ENCODE measurements around the gene PBX4. TPM values are rescaled to one million over a fixed set of nuclear protein-coding genes. Genes with fewer than 3 reads are reported as not detected.

Gene PBX4
- total RNA-seq, 1 experiment from 2014 or later = 11.6 TPM

- RAD21 ChIA-PET (ENCODE audit: low non-redundant PET in 1 of 2, low total read pairs in 2 of 2, uncharacterized antibody in 2 of 2, unreplicated experiment in 2 of 2) = no interaction called here
- Histone ChIP-seq H3K4me3 (replicated peaks in 1 of 2; ENCODE audit: low read depth in 1 of 2, low read length in 2 of 2) (no peak overlapping the region), H3K9ac (ENCODE audit: low read length) (no peak overlapping the region), H3K36me3 (ENCODE audit: control insufficient read depth in 1 of 2, insufficient read depth in 2 of 2, low read length in 2 of 2) (peaks cover 5 to 12% of the 10 kb centered on the region in 2 experiments; a peak in 3 of 4 replicates), H3K27me3 (ENCODE audit: insufficient read depth, low read length) (no peaks in the 10 kb centered on the region), H4K20me1 (ENCODE audit: insufficient read depth) (no peaks in the 10 kb centered on the region), H2AFZ (ENCODE audit: low read depth, low read length, poor library complexity, severe bottlenecking) (no peak overlapping the region), H3K4me2 (ENCODE audit: low read length) (no peak overlapping the region), H3K9me3 (ENCODE audit: control insufficient read depth in 1 of 2, insufficient read depth in 1 of 2, low read depth in 1 of 2, low read length in 2 of 2) (no peaks in the 10 kb centered on the region), H3K4me1 (ENCODE audit: control insufficient read depth in 1 of 2, insufficient read depth in 2 of 2, low read length in 2 of 2) (peaks cover 0 to 14% of the 10 kb centered on the region in 2 experiments; a peak in 3 of 4 replicates), H3K79me2 (ENCODE audit: insufficient read depth, low read length) (peaks cover under 1% of the 10 kb centered on the region; the same call in 1 of the 2 replicates), H3K9me2 (ENCODE audit: insufficient read depth) (no peaks in the 10 kb centered on the region), H3K27ac (ENCODE audit: low read depth, low read length) (no peak overlapping the region)
- ATAC-seq (no peak), DNase-seq (ENCODE audit: low read depth, low spot score) (no peak)
- TF ChIP-seq, protein P1, sequence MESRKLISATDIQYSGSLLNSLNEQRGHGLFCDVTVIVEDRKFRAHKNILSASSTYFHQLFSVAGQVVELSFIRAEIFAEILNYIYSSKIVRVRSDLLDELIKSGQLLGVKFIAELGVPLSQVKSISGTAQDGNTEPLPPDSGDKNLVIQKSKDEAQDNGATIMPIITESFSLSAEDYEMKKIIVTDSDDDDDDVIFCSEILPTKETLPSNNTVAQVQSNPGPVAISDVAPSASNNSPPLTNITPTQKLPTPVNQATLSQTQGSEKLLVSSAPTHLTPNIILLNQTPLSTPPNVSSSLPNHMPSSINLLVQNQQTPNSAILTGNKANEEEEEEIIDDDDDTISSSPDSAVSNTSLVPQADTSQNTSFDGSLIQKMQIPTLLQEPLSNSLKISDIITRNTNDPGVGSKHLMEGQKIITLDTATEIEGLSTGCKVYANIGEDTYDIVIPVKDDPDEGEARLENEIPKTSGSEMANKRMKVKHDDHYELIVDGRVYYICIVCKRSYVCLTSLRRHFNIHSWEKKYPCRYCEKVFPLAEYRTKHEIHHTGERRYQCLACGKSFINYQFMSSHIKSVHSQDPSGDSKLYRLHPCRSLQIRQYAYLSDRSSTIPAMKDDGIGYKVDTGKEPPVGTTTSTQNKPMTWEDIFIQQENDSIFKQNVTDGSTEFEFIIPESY (IDR thresholded peaks at IDR 0.05; ENCODE audit: extremely low read depth, insufficient replicate concordance, low read length) = no peak
- no peak for TF ChIP-seq ZNF274 (IDR thresholded peaks at IDR 0.05; ENCODE audit: low read depth, low read length)
- TF ChIP-seq CBX3 (IDR thresholded peaks at IDR 0.05; ENCODE audit: low read depth) = no peak
- TF ChIP-seq SRF (IDR thresholded peaks at IDR 0.05; ENCODE audit: low read depth) = no peak
- no TSS peak for BruUV-seq (replicated peaks)
- POLR2A ChIA-PET = no interaction called here
- CTCF ChIA-PET = no interaction called here
- intact Hi-C loops (cut with micrococcal nuclease) = no loop called here
These were observed 14.2 kb upstream of the PBX4 start for GRCh38 chr19:19632661-19633060.

DNA sequence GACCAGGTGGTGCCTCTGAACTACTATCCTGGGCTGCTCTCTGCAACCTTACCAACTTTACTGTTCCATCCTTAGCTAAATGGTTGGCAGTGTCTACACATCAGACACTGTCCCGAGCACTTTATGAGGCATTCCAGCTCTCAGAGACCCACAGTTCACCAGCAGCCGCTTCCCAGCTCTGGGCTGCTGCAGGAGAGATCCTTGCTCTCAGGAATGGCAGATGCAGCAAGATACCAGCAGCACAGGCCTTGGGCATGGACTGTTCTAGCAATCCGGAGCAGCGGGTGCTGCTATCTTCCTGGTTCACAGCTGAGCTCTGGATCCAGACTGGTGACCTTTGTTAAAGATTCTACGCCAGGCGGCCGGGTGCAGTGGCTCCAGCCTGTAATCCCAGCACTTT, 12.9 kb upstream of the PBX4 start:
- Histone ChIP-seq H3K27ac (ENCODE audit: low read depth, low read length) (no peak overlapping the region), H3K36me3 (ENCODE audit: control insufficient read depth in 1 of 2, insufficient read depth in 2 of 2, low read length in 2 of 2) (peaks cover 5 to 14% of the 10 kb centered on the region in 2 experiments; a peak in 3 of 4 replicates), H3K9me2 (ENCODE audit: insufficient read depth) (no peaks in the 10 kb centered on the region), H3K79me2 (ENCODE audit: insufficient read depth, low read length) (peaks cover 10% of the 10 kb centered on the region; the same call in 1 of the 2 replicates), H4K20me1 (ENCODE audit: insufficient read depth) (no peaks in the 10 kb centered on the region), H3K4me3 (replicated peaks in 1 of 2; ENCODE audit: low read depth in 1 of 2, low read length in 2 of 2) (no peak overlapping the region), H3K4me2 (ENCODE audit: low read length) (no peak overlapping the region), H3K4me1 (ENCODE audit: control insufficient read depth in 1 of 2, insufficient read depth in 2 of 2, low read length in 2 of 2) (peaks cover 4 to 22% of the 10 kb centered on the region in 2 experiments), H3K9me3 (ENCODE audit: control insufficient read depth in 1 of 2, insufficient read depth in 1 of 2, low read depth in 1 of 2, low read length in 2 of 2) (no peaks in the 10 kb centered on the region), H3K9ac (ENCODE audit: low read length) (no peak overlapping the region), H2AFZ (ENCODE audit: low read depth, low read length, poor library complexity, severe bottlenecking) (no peak overlapping the region), H3K27me3 (ENCODE audit: insufficient read depth, low read length) (no peaks in the 10 kb centered on the region)
- CTCF ChIA-PET = no interaction called here
- ATAC-seq = no peak
- TF ChIP-seq, protein P1 (IDR thresholded peaks at IDR 0.05; ENCODE audit: extremely low read depth, insufficient replicate concordance, low read length) = no peak
- TF ChIP-seq POLR2A (IDR thresholded peaks at IDR 0.05; ENCODE audit: borderline replicate concordance, extremely low read depth, insufficient read depth, insufficient read length) (no peak), ZFX (IDR thresholded peaks at IDR 0.05) (no peak), JUND (IDR thresholded peaks at IDR 0.05) (no peak), YY1 (IDR thresholded peaks at IDR 0.05; ENCODE audit: extremely low read depth, insufficient replicate concordance, low read depth, low read length) (no peak), CTCF (IDR thresholded peaks at IDR 0.05 in 2 of 3, conservative IDR thresholded peaks at IDR 0.05 in 1 of 3; ENCODE audit: borderline replicate concordance in 1 of 3, insufficient read depth in 1 of 3, low read depth in 2 of 3, low read length in 2 of 3) (no peak), ZNF274 (IDR thresholded peaks at IDR 0.05; ENCODE audit: low read depth, low read length) (no peak), EZH2 (IDR thresholded peaks at IDR 0.05) (no peak), FOSL1 (IDR thresholded peaks at IDR 0.05; ENCODE audit: low read depth) (no peak), CEBPB (IDR thresholded peaks at IDR 0.05; ENCODE audit: low read depth) (no peak), SP1 (IDR thresholded peaks at IDR 0.05; ENCODE audit: low read depth) (no peak), RAD21 (IDR thresholded peaks at IDR 0.05; ENCODE audit: low read depth) (no peak), ELF1 (IDR thresholded peaks at IDR 0.05; ENCODE audit: borderline replicate concordance, low read depth) (no peak), POLR2AphosphoS5 (IDR thresholded peaks at IDR 0.05; ENCODE audit: low read depth, low read length) (no peak)
- POLR2A ChIA-PET = no interaction called here
- no peak for DNase-seq (ENCODE audit: low read depth, low spot score)
- intact Hi-C loops (cut with micrococcal nuclease) = no loop called here
- RAD21 ChIA-PET (ENCODE audit: low non-redundant PET in 1 of 2, low total read pairs in 2 of 2, uncharacterized antibody in 2 of 2, unreplicated experiment in 2 of 2) = no interaction called here
- no TSS peak for BruUV-seq (replicated peaks)
